Choroid plexus epithelial cell (primary cell): ENCODE measurements around the gene ZBTB38.

ENCODE experiments used
- DNase-seq: peaks from one replicate; pipeline ENCODE4 v3.0.0-alpha.2; 2010; ENCODE audit warnings: low read depth
- H3K4me3 ChIP-seq: 2 replicates; pipeline ENCODE4 v1.5.1; 2011; ENCODE audit warnings: low read depth, mild to moderate bottlenecking, control low read depth, low read length, moderate library complexity
- CTCF ChIP-seq: conservative IDR thresholded peaks from 2 replicates; pipeline ENCODE4 v1.5.1; 2011; ENCODE audit warnings: low read depth, mild to moderate bottlenecking, control low read depth, inconsistent platforms, low read length, moderate library complexity

The ZBTB38 gene

GRCh38 chr3:141372656-141373055, 4.4 kb downstream of the ZBTB38 start:
- no peak overlapping the region for H3K4me3 ChIP-seq
- no peak for DNase-seq
- TF ChIP-seq CTCF = no peak

DNA sequence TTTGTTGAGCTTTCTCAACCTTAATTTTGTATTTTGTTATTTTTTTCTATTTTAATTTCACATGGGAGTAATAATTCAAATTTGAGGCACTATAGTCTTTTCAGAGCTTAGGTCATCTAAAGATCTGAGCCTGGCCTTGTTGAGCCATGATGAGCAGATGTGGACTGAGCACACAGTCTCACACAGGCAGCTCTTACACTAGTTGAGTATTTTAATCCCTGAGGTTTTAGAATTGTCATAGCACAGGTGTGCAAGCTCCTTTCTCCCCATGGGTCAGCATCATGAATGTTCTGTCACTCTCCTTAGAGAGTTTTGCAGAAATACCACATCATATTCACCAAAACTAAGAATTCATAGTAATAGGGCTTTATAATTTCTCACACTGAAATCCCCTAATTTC, 4.9 kb downstream of the ZBTB38 start:
- TF ChIP-seq CTCF = no peak
- DNase-seq = no peak

GRCh38 chr3:141373768-141374526, 5.6 kb downstream of the ZBTB38 start:
- peak; percentile 74 for DNase-seq
- H3K4me3 ChIP-seq = no peak overlapping the region
- no peak for TF ChIP-seq CTCF

More for the DNA sequence above, 4.9 kb downstream of the ZBTB38 start:
- H3K4me3 ChIP-seq = no peak overlapping the region

DNA sequence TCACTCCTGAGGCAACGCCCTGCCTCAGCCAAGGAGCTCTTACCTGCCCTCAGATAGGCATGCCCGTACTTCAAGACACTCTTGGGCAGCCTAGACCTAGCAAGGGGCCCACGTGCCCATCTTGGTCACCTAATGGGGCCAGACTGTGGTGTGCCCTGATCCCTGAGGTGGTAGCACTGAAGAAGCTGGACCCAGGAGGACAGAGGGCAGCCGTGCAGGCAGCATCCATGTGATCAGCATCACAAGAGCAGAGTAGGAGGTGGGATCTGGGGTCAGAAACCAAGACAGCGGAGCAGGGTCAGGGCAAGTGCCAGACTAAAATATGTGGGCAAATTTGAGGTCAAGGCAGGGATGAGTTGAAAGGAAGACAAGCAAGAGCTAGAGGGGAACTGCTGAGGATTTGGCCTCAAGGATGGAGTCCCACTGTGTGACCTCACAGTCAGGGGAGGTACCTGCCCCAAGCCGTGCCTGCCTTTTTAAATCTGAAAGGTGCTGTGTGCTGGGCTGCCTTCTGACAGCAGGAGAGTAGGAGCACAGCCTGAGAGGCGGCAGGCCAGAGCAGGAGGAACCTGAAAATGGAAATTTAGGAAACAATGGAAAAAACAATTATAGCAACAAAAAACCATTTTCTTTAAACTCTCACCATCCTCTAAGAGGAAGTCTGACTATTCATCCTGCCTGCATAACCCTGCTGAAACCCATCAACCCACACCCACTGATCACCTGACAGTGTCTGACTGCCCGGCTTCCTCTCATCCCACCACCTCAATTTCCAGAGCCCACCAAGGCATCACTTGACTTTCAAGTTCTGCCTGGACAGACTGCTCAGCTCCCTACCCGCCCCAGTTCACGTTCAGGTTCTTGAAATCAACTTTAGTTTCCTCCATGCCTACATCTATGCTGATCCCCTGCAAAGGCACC, 7.3 kb downstream of the ZBTB38 start:
- TF ChIP-seq CTCF = no peak
- no peak for DNase-seq
- no peak overlapping the region for H3K4me3 ChIP-seq

GRCh38 chr3:141377377-141377776, 9.1 kb downstream of the ZBTB38 start:
- no peak overlapping the region for H3K4me3 ChIP-seq
- no peak for DNase-seq
- TF ChIP-seq CTCF = no peak

- H3K4me3 ChIP-seq = no peak overlapping the region
- TF ChIP-seq CTCF = no peak
- DNase-seq = no peak
These were observed 10.3 kb downstream of the ZBTB38 start for GRCh38 chr3:141378556-141378955.
